H1 (cell line): ENCODE data around the gene RFX2. TPM values are rescaled to one million over a fixed set of nuclear protein-coding genes. Genes with fewer than 3 reads are reported as not detected.

Experiments
- CTCF ChIA-PET: fragments of 300-600 bp; sonication (Branson Sonifier 250); formaldehyde crosslinking; loops from one replicate; lab custom pipeline; 2021; ENCODE audit not compliant: partially characterized antibody; lab: Charles Lee
- POLR2A ChIA-PET: fragments of 300-600 bp; sonication (Branson Sonifier 250); formaldehyde crosslinking; loops from one replicate; lab custom pipeline; 2021; ENCODE audit warnings: inconsistent platforms; ENCODE audit not compliant: partially characterized antibody; lab: Charles Lee
- DNase-seq, 2 experiments: peaks; one replicate each; pipeline versions ENCODE4 v3.0.0 to v3.0.0-alpha.2; 2010 to 2022; ENCODE audit warnings: low spot score in 2 of 2, low read depth in 1 of 2, mixed read lengths in 1 of 2
- FAIRE-seq: peaks from 2 replicates; lab custom pipeline; 2011; peaks lifted over from hg19 to GRCh38; lab: Jason Lieb, UNC
- H2AFZ ChIP-seq: 2 replicates; pipeline ENCODE4 v1.8.1; 2012; ENCODE audit warnings: low read length, inconsistent platforms
- H2AK5ac ChIP-seq: 2 replicates; pipeline ENCODE4 v1.6.1; 2013; ENCODE audit warnings: low read depth, low read length
- H2BK120ac ChIP-seq: replicated peaks from 2 replicates; pipeline ENCODE3; 2013; ENCODE audit warnings: low read depth, low read length, inconsistent platforms
- H2BK12ac ChIP-seq: 2 replicates; pipeline ENCODE4 v1.6.1; 2013; ENCODE audit warnings: low read depth, low read length
- H2BK15ac ChIP-seq: 2 replicates; pipeline ENCODE4 v1.6.1; 2013; ENCODE audit warnings: low read length
- H2BK20ac ChIP-seq: 2 replicates; pipeline ENCODE4 v1.6.1; 2013; ENCODE audit warnings: low read length
- H2BK5ac ChIP-seq: 2 replicates; pipeline ENCODE4 v1.6.1; 2013; ENCODE audit warnings: low read depth, low read length
- H3K14ac ChIP-seq: 2 replicates; pipeline ENCODE4 v1.6.1; 2013; ENCODE audit warnings: inconsistent platforms; ENCODE audit not compliant: insufficient read length
- H3K18ac ChIP-seq: 2 replicates; pipeline ENCODE4 v1.6.1; 2013; ENCODE audit warnings: low read length; ENCODE audit errors: extremely low read depth
- H3K23ac ChIP-seq: 2 replicates; pipeline ENCODE4 v1.6.1; 2013; ENCODE audit warnings: inconsistent platforms; ENCODE audit not compliant: insufficient read length
- H3K23me2 ChIP-seq: 2 replicates; pipeline ENCODE4 v1.6.1; 2013; ENCODE audit warnings: low read depth, low read length
- H3K27ac ChIP-seq: 2 replicates; pipeline ENCODE4 v1.6.1; 2011; ENCODE audit warnings: low read depth, low read length, inconsistent platforms
- H3K27me3 ChIP-seq, 4 experiments: replicated peaks in 1 of 4; 1 replicate in 1 of 4; 2 replicates in 3 of 4; pipeline versions ENCODE4 v1.6.1 to v1.8.1; 2011 to 2013; ENCODE audit warnings: low read length in 3 of 4, mild to moderate bottlenecking in 3 of 4, inconsistent platforms in 2 of 4, mixed read lengths in 2 of 4, moderate library complexity in 1 of 4; ENCODE audit not compliant: control insufficient read depth in 3 of 4, insufficient read depth in 3 of 4; ENCODE audit errors: extremely low read depth in 1 of 4
- H3K36me3 ChIP-seq, 4 experiments: 2 replicates each; pipeline versions ENCODE4 v1.6.1 to v1.8.1; 2011 to 2013; ENCODE audit warnings: mild to moderate bottlenecking in 4 of 4, low read length in 3 of 4, moderate library complexity in 2 of 4, control low read depth in 1 of 4, inconsistent platforms in 1 of 4; ENCODE audit not compliant: insufficient read depth in 4 of 4, control insufficient read depth in 2 of 4
- H3K4ac ChIP-seq: replicated peaks from 2 replicates; pipeline ENCODE3; 2013; ENCODE audit warnings: low read length, low read depth, mixed read lengths, inconsistent platforms; ENCODE audit not compliant: insufficient read length
- H3K4me1 ChIP-seq, 4 experiments: replicated peaks in 1 of 4; 1 replicate in 1 of 4; 2 replicates in 3 of 4; pipeline versions ENCODE4 v1.6.1 to v1.8.1; 2011 to 2013; ENCODE audit warnings: low read length in 3 of 4, inconsistent platforms in 2 of 4, mixed read lengths in 1 of 4; ENCODE audit not compliant: insufficient read depth in 4 of 4, control insufficient read depth in 3 of 4
- H3K4me2 ChIP-seq, 2 experiments: 2 replicates each; pipeline versions ENCODE4 v1.6.1 to v1.8.1; 2011 to 2013; ENCODE audit warnings: low read depth in 2 of 2, low read length in 2 of 2, control low read depth in 1 of 2, inconsistent platforms in 1 of 2, mild to moderate bottlenecking in 1 of 2; ENCODE audit not compliant: insufficient read depth in 1 of 2
- H3K4me3 ChIP-seq, 4 experiments: fragments of 200-600, 300-600 bp in 1 of 4; sonication (generic), shearing (Covaris generic), sonication (Bioruptor Twin) in 1 of 4; 2 replicates each; pipeline versions ENCODE4 v1.5.1 to v1.8.1; 2011 to 2016; ENCODE audit warnings: low read length in 4 of 4, low read depth in 3 of 4, control low read depth in 2 of 4, inconsistent platforms in 2 of 4, mild to moderate bottlenecking in 2 of 4, mixed read lengths in 1 of 4, moderate library complexity in 1 of 4; ENCODE audit not compliant: insufficient read depth in 2 of 4; ENCODE audit errors: extremely low read depth in 1 of 4
- H3K56ac ChIP-seq: replicated peaks from 2 replicates; pipeline ENCODE3; 2013; ENCODE audit warnings: low read depth, mild to moderate bottlenecking, mixed read lengths, low read length, inconsistent platforms; ENCODE audit not compliant: insufficient read length
- H3K79me1 ChIP-seq: 2 replicates; pipeline ENCODE4 v1.6.1; 2013; ENCODE audit warnings: low read depth, low read length, control low read depth
- H3K79me2 ChIP-seq, 2 experiments: 2 replicates each; pipeline versions ENCODE4 v1.6.1 to v1.8.1; 2012 to 2013; ENCODE audit warnings: low read length in 2 of 2, mild to moderate bottlenecking in 2 of 2, inconsistent platforms in 1 of 2; ENCODE audit not compliant: insufficient read depth in 2 of 2, control insufficient read depth in 1 of 2
- H3K9ac ChIP-seq, 4 experiments: replicated peaks in 1 of 4; 1 replicate in 1 of 4; 2 replicates in 3 of 4; pipeline versions ENCODE4 v1.6.1 to v1.8.1; 2011 to 2013; ENCODE audit warnings: low read depth in 3 of 4, low read length in 3 of 4, control low read depth in 2 of 4, mild to moderate bottlenecking in 2 of 4, moderate library complexity in 2 of 4, inconsistent platforms in 1 of 4; ENCODE audit errors: extremely low read depth in 1 of 4
- H3K9me3 ChIP-seq, 2 experiments: 2 replicates each; pipeline versions ENCODE4 v1.6.1 to v1.8.1; 2012 to 2013; ENCODE audit warnings: mild to moderate bottlenecking in 2 of 2, moderate library complexity in 2 of 2, control low read depth in 1 of 2, inconsistent platforms in 1 of 2, low read depth in 1 of 2, low read length in 1 of 2, mixed read lengths in 1 of 2; ENCODE audit not compliant: insufficient read depth in 2 of 2
- H4K20me1 ChIP-seq, 2 experiments: replicated peaks in 1 of 2; 2 replicates each; pipeline versions ENCODE3 to v1.8.1; 2011 to 2013; ENCODE audit warnings: inconsistent platforms in 2 of 2, low read length in 2 of 2, mild to moderate bottlenecking in 1 of 2; ENCODE audit not compliant: insufficient read depth in 2 of 2, control insufficient read depth in 1 of 2
- H4K5ac ChIP-seq: 2 replicates; pipeline ENCODE4 v1.6.1; 2013; ENCODE audit warnings: low read length, low read depth, mixed read lengths, inconsistent platforms; ENCODE audit not compliant: insufficient read length
- H4K8ac ChIP-seq: 2 replicates; pipeline ENCODE4 v1.8.0; 2013; ENCODE audit warnings: mild to moderate bottlenecking, moderate library complexity, low read length, inconsistent platforms; ENCODE audit not compliant: insufficient read depth; ENCODE audit errors: extremely low read depth
- H4K91ac ChIP-seq: replicated peaks from 2 replicates; pipeline ENCODE3; 2013; ENCODE audit warnings: low read length, mixed read lengths, inconsistent platforms; ENCODE audit not compliant: insufficient read length
- KDM5A ChIP-seq: fragments of 200-600 bp; IDR thresholded peaks from 2 replicates; pipeline ENCODE4 v1.7.1; 2012; ENCODE audit warnings: mild to moderate bottlenecking, low read length, inconsistent platforms, mixed read lengths
- RFX5 ChIP-seq: IDR thresholded peaks from 2 replicates; pipeline ENCODE4 v1.6.1; 2011; ENCODE audit warnings: low read depth, low read length, improper control_type of control experiment, borderline replicate concordance
- SP1 ChIP-seq: IDR thresholded peaks from 2 replicates; pipeline ENCODE4 v1.6.1; 2011; ENCODE audit warnings: low read depth, low read length
- WGBS, 2 experiments: shearing (Covaris generic) in 1 of 2; methylation state at CpG; one replicate each; pipeline versions ENCODE4 v1.1.6 to v1.1.7; 2013 to 2015; ENCODE audit warnings: low lambda C conversion rate in 2 of 2, mixed read lengths in 2 of 2, inconsistent platforms in 1 of 2, low coverage in 1 of 2, missing lambda C conversion rate in 1 of 2; ENCODE audit not compliant: insufficient replicate concordance in 2 of 2, insufficient coverage in 1 of 2, insufficient read length in 1 of 2; ENCODE audit errors: extremely low coverage in 1 of 2, missing lambda C conversion rate in 1 of 2; 5-methylcytosine and 5-hydroxymethylcytosine counted together
- polyA plus RNA-seq, 7 experiments: library from polyadenylated mRNA; depleted of rRNA in 3 of 7; stranded (reverse) in 5 of 7; unstranded in 2 of 7; fragments of >200 nt in 5 of 7; fragments of 200-250 nt in 2 of 7; gene quantifications; 1 replicate in 5 of 7; 2 replicates in 1 of 7; 4 replicates in 1 of 7; pipeline versions ENCODE4 v1.2.1 to v1.2.3, GENCODE V29; 2011 to 2013; ENCODE audit warnings: missing spikeins in 2 of 7, mixed read lengths in 2 of 7
- total RNA-seq: library from RNA; stranded (reverse); fragmentation: NEBNext Ultra II Directional; extraction: Animal tissue kit (Norgen Biotek cat#: 25700); gene quantifications from 2 replicates; pipeline ENCODE4 v1.2.1, GENCODE V29; 2021

The RFX2 gene
- total and polyA plus RNA-seq, 2 of the 8 experiments (the other 6 are each of a cell fraction or from before 2014, with no cell fraction given) = 4.8 to 5.3 TPM

DNA sequence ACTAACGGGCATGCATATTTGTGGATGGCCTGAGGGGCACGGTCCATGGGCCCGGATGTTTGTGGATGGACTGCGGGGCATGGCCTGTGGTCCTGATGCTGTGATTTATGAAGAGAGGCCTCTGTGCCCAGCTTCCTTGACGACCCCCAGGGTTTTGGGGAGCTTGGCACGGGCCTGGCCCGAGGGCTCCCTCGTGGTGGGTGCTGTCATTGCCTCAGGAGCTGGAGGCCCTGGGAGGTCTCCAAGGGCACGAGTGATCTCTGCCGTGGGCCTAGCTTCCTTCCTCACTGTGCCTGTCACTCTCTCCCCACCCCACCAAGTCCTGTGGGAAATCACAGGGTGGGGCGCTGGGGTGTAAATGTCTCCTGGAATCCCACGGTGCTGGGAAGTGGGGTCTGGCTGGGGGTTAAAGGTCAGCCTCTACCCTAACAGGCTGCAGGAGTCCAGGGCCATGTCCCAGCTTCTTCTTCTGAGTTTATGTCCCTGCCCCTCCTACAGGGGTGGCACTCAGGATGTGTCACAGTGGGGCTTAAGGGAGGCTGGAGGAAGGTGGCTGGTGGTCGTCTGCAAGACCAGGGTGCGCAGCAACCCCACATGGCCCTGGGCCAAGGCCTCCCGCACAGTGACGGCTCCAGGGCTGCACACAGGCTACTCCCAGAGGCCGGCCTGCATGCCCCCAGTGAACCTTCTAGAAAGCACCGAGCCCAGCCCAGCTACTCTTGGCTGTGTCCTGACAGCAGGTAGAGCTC lies 104.8 kb downstream of the RFX2 start:
- Histone ChIP-seq H2BK5ac (no peak overlapping the region), H3K27ac (no peak overlapping the region), H3K56ac (no peak overlapping the region), H2BK120ac (no peak overlapping the region), H2BK15ac (no peak overlapping the region), H3K9me3 (no peaks in the 10 kb centered on the region), H2AK5ac (no peak overlapping the region), H2AFZ (no peak overlapping the region), H4K5ac (no peak overlapping the region), H3K4me3 (no peak overlapping the region), H3K14ac (no peak overlapping the region), H4K91ac (no peak overlapping the region), H3K4me1 (no peaks in the 10 kb centered on the region; a peak in 1 of 7 replicates), H3K23me2 (no peaks in the 10 kb centered on the region), H3K23ac (no peak overlapping the region), H2BK20ac (no peak overlapping the region), H3K79me1 (no peaks in the 10 kb centered on the region), H3K9ac (no peak overlapping the region), H3K27me3 (no peaks in the 10 kb centered on the region), H2BK12ac (no peak overlapping the region), H4K20me1 (peaks cover 0 to 3% of the 10 kb centered on the region in 2 experiments), H4K8ac (no peak overlapping the region), H3K4me2 (no peak overlapping the region), H3K36me3 (no peaks in the 10 kb centered on the region), H3K4ac (no peak overlapping the region), H3K79me2 (no peaks in the 10 kb centered on the region), H3K18ac (no peak overlapping the region)
- 89% methylated on average over 17 of the region's 18 CpGs; no CpG with 5 or more reads in 1 of the 2 experiments for WGBS, 2 experiments
- no peak for DNase-seq
- CTCF ChIA-PET = interaction anchor here (0.8 to 6.7 kb wide), 5 partner anchors 12 to 201 kb away, joined by 4 to 44 read pairs (median 31); no protein-coding TSS in a partner anchor
- no peak for FAIRE-seq
- POLR2A ChIA-PET = interaction anchor here (0.6 to 0.7 kb wide), 2 partner anchors 13 to 27 kb away, joined by 3 read pairs; no protein-coding TSS in a partner anchor
- TF ChIP-seq RFX5 = no peak
- TF ChIP-seq KDM5A = no peak
- no peak for TF ChIP-seq SP1
